ENCODE results near the gene ARTN. TPM values are rescaled to one million over a fixed set of nuclear protein-coding genes. Genes with fewer than 3 reads are reported as not detected.

ARTN gene
- total and polyA plus RNA-seq, 2 experiments from 2014 or later: 6.7 to 35.7 TPM

DNA sequence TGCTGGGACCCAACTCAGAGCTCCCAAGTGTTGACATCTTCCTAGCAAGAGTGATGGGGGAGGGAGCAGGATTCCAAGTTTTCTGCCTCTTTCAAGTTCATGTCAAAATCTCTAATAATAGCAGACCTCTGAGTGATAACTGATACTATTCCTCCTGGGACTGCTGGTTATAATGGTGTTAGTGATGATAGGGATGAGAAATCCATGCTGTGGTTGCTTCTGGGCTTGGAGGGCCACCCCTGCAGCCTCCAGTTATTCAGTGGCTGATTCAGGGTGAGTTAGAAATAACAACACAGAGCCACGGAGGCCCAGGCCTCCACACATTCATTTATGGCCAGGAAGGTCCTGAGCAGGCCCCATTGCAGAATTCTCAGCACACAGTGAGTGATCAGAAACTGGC lies 40.6 kb upstream of the ARTN start:
- Histone ChIP-seq H2AFZ (no peak overlapping the region), H3K4me1 (ENCODE audit: insufficient read depth) (peaks cover 8% of the 10 kb centered on the region; the same call in 1 of the 2 replicates), H3K27ac (ENCODE audit: low read depth) (no peak overlapping the region), H4K20me1 (replicated peaks; ENCODE audit: insufficient read depth) (no peaks in the 10 kb centered on the region), H3K4me3 (no peak overlapping the region), H3K36me3 (ENCODE audit: insufficient read depth) (no peaks in the 10 kb centered on the region), H3K4me2 (no peak overlapping the region), H3K79me2 (replicated peaks; ENCODE audit: insufficient read depth) (no peaks in the 10 kb centered on the region), H3K9me2 (ENCODE audit: insufficient read depth) (no peaks in the 10 kb centered on the region), H3F3A (replicated peaks; ENCODE audit: low read depth) (no peaks in the 10 kb centered on the region), H3K27me3 (ENCODE audit: insufficient read depth) (no peaks in the 10 kb centered on the region)
- TF ChIP-seq STAT1 (IDR thresholded peaks at IDR 0.05; ENCODE audit: unreplicated experiment): no peak
- TF ChIP-seq, protein P1, sequence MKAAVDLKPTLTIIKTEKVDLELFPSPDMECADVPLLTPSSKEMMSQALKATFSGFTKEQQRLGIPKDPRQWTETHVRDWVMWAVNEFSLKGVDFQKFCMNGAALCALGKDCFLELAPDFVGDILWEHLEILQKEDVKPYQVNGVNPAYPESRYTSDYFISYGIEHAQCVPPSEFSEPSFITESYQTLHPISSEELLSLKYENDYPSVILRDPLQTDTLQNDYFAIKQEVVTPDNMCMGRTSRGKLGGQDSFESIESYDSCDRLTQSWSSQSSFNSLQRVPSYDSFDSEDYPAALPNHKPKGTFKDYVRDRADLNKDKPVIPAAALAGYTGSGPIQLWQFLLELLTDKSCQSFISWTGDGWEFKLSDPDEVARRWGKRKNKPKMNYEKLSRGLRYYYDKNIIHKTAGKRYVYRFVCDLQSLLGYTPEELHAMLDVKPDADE (IDR thresholded peaks at IDR 0.05): no peak
- no peak for TF ChIP-seq NANOG (IDR thresholded peaks at IDR 0.05; ENCODE audit: borderline replicate concordance)
- TF ChIP-seq ZNF331 (CRISPR knock-in tag; IDR thresholded peaks at IDR 0.05; ENCODE audit: low read depth): no peak
- no peak for TF ChIP-seq ZNF114 (CRISPR knock-in tag; IDR thresholded peaks at IDR 0.05)
- no peak for TF ChIP-seq JUNB (IDR thresholded peaks at IDR 0.05; ENCODE audit: unreplicated experiment)
- no peak for TF ChIP-seq EZH2phosphoT487 (IDR thresholded peaks at IDR 0.05; ENCODE audit: unreplicated experiment)
- TF ChIP-seq EZH2 (IDR thresholded peaks at IDR 0.05; ENCODE audit: low read depth, unreplicated experiment): no peak
- TF ChIP-seq, protein P2, sequence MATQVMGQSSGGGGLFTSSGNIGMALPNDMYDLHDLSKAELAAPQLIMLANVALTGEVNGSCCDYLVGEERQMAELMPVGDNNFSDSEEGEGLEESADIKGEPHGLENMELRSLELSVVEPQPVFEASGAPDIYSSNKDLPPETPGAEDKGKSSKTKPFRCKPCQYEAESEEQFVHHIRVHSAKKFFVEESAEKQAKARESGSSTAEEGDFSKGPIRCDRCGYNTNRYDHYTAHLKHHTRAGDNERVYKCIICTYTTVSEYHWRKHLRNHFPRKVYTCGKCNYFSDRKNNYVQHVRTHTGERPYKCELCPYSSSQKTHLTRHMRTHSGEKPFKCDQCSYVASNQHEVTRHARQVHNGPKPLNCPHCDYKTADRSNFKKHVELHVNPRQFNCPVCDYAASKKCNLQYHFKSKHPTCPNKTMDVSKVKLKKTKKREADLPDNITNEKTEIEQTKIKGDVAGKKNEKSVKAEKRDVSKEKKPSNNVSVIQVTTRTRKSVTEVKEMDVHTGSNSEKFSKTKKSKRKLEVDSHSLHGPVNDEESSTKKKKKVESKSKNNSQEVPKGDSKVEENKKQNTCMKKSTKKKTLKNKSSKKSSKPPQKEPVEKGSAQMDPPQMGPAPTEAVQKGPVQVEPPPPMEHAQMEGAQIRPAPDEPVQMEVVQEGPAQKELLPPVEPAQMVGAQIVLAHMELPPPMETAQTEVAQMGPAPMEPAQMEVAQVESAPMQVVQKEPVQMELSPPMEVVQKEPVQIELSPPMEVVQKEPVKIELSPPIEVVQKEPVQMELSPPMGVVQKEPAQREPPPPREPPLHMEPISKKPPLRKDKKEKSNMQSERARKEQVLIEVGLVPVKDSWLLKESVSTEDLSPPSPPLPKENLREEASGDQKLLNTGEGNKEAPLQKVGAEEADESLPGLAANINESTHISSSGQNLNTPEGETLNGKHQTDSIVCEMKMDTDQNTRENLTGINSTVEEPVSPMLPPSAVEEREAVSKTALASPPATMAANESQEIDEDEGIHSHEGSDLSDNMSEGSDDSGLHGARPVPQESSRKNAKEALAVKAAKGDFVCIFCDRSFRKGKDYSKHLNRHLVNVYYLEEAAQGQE (IDR thresholded peaks at IDR 0.05; ENCODE audit: unreplicated experiment): no peak
- TF ChIP-seq POLR2AphosphoS5 (IDR thresholded peaks at IDR 0.05; ENCODE audit: low read depth): no peak
- TF ChIP-seq, protein P3, sequence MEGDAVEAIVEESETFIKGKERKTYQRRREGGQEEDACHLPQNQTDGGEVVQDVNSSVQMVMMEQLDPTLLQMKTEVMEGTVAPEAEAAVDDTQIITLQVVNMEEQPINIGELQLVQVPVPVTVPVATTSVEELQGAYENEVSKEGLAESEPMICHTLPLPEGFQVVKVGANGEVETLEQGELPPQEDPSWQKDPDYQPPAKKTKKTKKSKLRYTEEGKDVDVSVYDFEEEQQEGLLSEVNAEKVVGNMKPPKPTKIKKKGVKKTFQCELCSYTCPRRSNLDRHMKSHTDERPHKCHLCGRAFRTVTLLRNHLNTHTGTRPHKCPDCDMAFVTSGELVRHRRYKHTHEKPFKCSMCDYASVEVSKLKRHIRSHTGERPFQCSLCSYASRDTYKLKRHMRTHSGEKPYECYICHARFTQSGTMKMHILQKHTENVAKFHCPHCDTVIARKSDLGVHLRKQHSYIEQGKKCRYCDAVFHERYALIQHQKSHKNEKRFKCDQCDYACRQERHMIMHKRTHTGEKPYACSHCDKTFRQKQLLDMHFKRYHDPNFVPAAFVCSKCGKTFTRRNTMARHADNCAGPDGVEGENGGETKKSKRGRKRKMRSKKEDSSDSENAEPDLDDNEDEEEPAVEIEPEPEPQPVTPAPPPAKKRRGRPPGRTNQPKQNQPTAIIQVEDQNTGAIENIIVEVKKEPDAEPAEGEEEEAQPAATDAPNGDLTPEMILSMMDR (conservative IDR thresholded peaks at IDR 0.05; ENCODE audit: low read depth in 2 of 2): no peak
- TF ChIP-seq, protein P4, sequence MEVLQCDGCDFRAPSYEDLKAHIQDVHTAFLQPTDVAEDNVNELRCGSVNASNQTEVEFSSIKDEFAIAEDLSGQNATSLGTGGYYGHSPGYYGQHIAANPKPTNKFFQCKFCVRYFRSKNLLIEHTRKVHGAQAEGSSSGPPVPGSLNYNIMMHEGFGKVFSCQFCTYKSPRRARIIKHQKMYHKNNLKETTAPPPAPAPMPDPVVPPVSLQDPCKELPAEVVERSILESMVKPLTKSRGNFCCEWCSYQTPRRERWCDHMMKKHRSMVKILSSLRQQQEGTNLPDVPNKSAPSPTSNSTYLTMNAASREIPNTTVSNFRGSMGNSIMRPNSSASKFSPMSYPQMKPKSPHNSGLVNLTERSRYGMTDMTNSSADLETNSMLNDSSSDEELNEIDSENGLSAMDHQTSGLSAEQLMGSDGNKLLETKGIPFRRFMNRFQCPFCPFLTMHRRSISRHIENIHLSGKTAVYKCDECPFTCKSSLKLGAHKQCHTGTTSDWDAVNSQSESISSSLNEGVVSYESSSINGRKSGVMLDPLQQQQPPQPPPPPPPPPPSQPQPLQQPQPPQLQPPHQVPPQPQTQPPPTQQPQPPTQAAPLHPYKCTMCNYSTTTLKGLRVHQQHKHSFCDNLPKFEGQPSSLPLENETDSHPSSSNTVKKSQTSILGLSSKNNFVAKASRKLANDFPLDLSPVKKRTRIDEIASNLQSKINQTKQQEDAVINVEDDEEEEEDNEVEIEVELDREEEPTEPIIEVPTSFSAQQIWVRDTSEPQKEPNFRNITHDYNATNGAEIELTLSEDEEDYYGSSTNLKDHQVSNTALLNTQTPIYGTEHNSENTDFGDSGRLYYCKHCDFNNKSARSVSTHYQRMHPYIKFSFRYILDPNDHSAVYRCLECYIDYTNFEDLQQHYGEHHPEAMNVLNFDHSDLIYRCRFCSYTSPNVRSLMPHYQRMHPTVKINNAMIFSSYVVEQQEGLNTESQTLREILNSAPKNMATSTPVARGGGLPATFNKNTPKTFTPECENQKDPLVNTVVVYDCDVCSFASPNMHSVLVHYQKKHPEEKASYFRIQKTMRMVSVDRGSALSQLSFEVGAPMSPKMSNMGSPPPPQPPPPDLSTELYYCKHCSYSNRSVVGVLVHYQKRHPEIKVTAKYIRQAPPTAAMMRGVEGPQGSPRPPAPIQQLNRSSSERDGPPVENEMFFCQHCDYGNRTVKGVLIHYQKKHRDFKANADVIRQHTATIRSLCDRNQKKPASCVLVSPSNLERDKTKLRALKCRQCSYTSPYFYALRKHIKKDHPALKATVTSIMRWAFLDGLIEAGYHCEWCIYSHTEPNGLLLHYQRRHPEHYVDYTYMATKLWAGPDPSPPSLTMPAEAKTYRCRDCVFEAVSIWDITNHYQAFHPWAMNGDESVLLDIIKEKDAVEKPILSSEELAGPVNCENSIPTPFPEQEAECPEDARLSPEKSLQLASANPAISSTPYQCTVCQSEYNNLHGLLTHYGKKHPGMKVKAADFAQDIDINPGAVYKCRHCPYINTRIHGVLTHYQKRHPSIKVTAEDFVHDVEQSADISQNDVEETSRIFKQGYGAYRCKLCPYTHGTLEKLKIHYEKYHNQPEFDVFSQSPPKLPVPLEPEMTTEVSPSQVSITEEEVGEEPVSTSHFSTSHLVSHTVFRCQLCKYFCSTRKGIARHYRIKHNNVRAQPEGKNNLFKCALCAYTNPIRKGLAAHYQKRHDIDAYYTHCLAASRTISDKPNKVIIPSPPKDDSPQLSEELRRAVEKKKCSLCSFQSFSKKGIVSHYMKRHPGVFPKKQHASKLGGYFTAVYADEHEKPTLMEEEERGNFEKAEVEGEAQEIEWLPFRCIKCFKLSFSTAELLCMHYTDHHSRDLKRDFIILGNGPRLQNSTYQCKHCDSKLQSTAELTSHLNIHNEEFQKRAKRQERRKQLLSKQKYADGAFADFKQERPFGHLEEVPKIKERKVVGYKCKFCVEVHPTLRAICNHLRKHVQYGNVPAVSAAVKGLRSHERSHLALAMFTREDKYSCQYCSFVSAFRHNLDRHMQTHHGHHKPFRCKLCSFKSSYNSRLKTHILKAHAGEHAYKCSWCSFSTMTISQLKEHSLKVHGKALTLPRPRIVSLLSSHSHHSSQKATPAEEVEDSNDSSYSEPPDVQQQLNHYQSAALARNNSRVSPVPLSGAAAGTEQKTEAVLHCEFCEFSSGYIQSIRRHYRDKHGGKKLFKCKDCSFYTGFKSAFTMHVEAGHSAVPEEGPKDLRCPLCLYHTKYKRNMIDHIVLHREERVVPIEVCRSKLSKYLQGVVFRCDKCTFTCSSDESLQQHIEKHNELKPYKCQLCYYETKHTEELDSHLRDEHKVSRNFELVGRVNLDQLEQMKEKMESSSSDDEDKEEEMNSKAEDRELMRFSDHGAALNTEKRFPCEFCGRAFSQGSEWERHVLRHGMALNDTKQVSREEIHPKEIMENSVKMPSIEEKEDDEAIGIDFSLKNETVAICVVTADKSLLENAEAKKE (CRISPR knock-in tag; IDR thresholded peaks at IDR 0.05): no peak
- TF ChIP-seq CREB1 (CRISPR knock-in tag; IDR thresholded peaks at IDR 0.05; ENCODE audit: low read depth): no peak
- no peak overlapping the region for H3K27ac Mint-ChIP-seq
- no peak for DNase-seq (ENCODE audit: low spot score)
- no peak for ATAC-seq
- H3K36me3 Mint-ChIP-seq (ENCODE audit: low read depth): peaks cover 3% of the 10 kb centered on the region; the same call in 1 of the 3 replicates
- H3K4me3 Mint-ChIP-seq: no peak overlapping the region
- H3K4me1 Mint-ChIP-seq: peaks cover 10% of the 10 kb centered on the region
- H3K27me3 Mint-ChIP-seq (ENCODE audit: insufficient read depth, low read depth, poor library complexity): peaks cover 3% of the 10 kb centered on the region
- no peaks in the 10 kb centered on the region for H3K9me3 Mint-ChIP-seq

Measured in GM23338 (cell line).